ENCODE measurements around the gene DOK3. TPM values are rescaled to one million over a fixed set of nuclear protein-coding genes. Genes with fewer than 3 reads are reported as not detected.

The DOK3 gene, protein sequence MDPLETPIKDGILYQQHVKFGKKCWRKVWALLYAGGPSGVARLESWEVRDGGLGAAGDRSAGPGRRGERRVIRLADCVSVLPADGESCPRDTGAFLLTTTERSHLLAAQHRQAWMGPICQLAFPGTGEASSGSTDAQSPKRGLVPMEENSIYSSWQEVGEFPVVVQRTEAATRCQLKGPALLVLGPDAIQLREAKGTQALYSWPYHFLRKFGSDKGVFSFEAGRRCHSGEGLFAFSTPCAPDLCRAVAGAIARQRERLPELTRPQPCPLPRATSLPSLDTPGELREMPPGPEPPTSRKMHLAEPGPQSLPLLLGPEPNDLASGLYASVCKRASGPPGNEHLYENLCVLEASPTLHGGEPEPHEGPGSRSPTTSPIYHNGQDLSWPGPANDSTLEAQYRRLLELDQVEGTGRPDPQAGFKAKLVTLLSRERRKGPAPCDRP
- polyA plus RNA-seq: 1 to 10 TPM; 3.1 to 6.0 (median 4.1) TPM
- long read RNA-seq, donor 1: 0 reads
- long read RNA-seq, donor 2: 0 reads
- long read RNA-seq, donor 3, partial matches to known transcripts: 0 of 1 reads
- long read RNA-seq, donor 3, other reads (novel, unspliced or antisense): 0 of 1 reads
- long read RNA-seq, donor 4: 0 reads
- long read RNA-seq, donor 5: 0 reads
- long read RNA-seq, donor 6: 0 reads
- long read RNA-seq, donor 7: 0 reads
- long read RNA-seq, donor 8: 0 reads
- long read RNA-seq, donor 9: 0 reads
- long read RNA-seq, donor 10: 0 reads

DNA sequence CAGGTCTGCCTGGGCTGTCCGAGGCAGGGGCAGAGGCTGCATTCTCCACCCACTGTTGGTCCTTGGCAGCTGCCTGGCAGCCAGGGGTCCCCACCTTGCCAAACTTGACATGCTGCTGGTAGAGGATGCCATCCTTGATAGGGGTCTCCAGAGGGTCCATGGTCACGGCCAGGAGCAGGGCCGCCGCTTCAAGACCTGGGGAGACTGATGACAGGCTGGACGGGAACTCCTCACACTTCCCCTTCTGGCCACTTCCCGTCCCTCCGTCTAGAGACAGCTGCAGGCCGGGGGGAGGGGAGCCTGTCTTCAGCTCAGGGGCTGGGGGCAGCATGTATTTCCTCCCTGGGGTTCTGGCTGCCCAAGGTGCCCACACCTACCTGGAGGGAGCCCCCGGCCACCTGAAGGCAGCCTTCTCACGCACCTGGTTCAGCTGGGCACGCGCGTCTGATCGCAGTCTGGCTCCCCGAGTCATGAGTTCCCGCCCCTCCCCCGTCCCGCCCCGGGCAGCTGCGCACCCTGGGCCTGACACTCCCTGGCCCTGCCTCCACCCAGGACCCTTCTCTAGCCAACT, at the start of gene DOK3:
Gene DOK3 (minus strand): TSS at position 446 of the 571 bp plus-strand sequence. CDS start 286 bp downstream, at position 160.
- no peak for FAIRE-seq

DNA sequence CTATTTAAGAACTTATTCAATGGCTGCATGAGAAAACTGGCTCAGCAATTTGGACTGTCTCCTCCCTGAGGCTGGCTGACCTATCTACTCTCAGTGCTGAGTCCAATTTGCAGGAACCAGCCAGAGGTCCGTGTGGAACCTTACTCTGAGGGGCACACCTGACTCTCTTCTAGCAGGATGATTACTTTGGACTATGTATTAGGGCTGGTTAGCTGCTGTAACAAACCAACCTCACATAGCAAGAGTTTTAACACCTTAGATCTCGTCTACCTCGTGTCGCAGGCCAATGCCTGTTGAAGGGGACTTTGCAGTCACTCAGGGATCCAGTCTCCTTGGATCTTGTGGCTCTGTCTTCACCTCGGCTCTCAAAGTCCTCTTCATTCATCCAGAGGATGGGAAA, 48.2 kb upstream of the DOK3 start:
- peaks cover 0 to 11% of the 10 kb centered on the region in 2 donors for H3K9me3 ChIP-seq (ENCODE audit: control insufficient read depth in 2 of 2, insufficient read depth in 1 of 2, low read depth in 1 of 2, low read length in 1 of 2)
- WGBS, 3 donors: 80 to 88% (median 80%) methylated on average over 5 of the region's 5 CpGs
- H3K27ac ChIP-seq (ENCODE audit: low read depth in 1 of 3, low read length in 2 of 3): peak overlapping the region in 1 of 3 donors; percentile 28
- FAIRE-seq (no peak), DNase-seq (no peak)
- peaks cover 0 to 12% (median 7%) of the 10 kb centered on the region in 3 donors for H3K4me1 ChIP-seq (ENCODE audit: control insufficient read depth in 3 of 3, insufficient read depth in 2 of 3, low read depth in 1 of 3, low read length in 2 of 3)
- peaks cover 0 to 3% (median 0%) of the 10 kb centered on the region in 3 donors for H3K36me3 ChIP-seq (ENCODE audit: control insufficient read depth in 3 of 3, insufficient read depth in 2 of 3, low read depth in 1 of 3, low read length in 3 of 3)
- H3K27me3 ChIP-seq (ENCODE audit: control insufficient read depth in 3 of 3, insufficient read depth in 3 of 3, low read length in 3 of 3): no peaks in the 10 kb centered on the region
- no peak overlapping the region for H3K4me3 ChIP-seq (ENCODE audit: low read depth in 1 of 3, low read length in 3 of 3)

More for the DNA sequence above, at the start of gene DOK3:
- peak within 1 kb of the TSS in 1 of 3 donors; percentile 13 for H3K4me3 ChIP-seq (ENCODE audit: low read depth in 1 of 3, low read length in 3 of 3)
- H3K9me3 ChIP-seq (ENCODE audit: control insufficient read depth in 2 of 2, insufficient read depth in 1 of 2, low read depth in 1 of 2, low read length in 1 of 2): no peaks in the 10 kb centered on the region
- DNase-seq: peak in 1 of 2 donors; percentile 11
- H3K27me3 ChIP-seq (ENCODE audit: control insufficient read depth in 3 of 3, insufficient read depth in 3 of 3, low read length in 3 of 3): no peaks in the 10 kb centered on the region
- H3K4me1 ChIP-seq (ENCODE audit: control insufficient read depth in 3 of 3, insufficient read depth in 2 of 3, low read depth in 1 of 3, low read length in 2 of 3): no peaks in the 10 kb centered on the region
- H3K36me3 ChIP-seq (ENCODE audit: control insufficient read depth in 3 of 3, insufficient read depth in 2 of 3, low read depth in 1 of 3, low read length in 3 of 3): peaks cover 6 to 51% (median 14%) of the 10 kb centered on the region in 3 donors
- 22 to 37% (median 26%) methylated on average over 18 to 20 of the region's 20 CpGs for WGBS, 3 donors
- H3K27ac ChIP-seq (ENCODE audit: low read depth in 1 of 3, low read length in 2 of 3): peak within 1 kb of the TSS in 1 of 3 donors; percentile 74

DNA sequence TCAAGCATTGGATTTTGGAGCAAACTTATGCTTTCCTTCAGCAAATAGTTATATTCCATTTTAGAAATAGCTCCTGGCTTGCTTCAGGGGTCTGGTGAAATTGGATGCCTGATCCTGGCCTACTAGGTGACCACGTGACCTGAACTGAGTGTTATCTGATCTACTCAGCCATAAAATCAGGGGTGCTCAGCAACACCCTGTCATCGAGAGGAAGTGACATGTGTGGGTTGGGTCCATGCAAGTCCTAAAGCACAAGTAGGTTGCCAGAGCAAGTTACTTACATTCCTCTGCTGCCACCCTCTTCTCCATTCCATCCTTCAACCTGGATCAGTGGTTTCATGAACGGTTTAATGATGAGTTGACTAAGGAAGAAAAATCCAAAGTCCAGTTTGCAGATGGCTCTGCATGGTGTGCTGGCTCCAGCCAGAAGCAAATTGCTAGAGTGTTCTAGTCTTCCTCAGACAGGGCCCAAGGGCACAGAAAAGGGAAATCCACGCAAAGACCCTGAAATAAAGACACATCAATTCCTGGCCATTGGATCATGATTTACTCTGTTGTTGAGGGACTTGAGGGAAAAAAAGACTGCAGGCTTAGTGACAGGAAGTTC, 47.5 kb upstream of the DOK3 start:
- H3K36me3 ChIP-seq (ENCODE audit: control insufficient read depth in 3 of 3, insufficient read depth in 2 of 3, low read depth in 1 of 3, low read length in 3 of 3): peaks cover 0 to 6% (median 0%) of the 10 kb centered on the region in 3 donors
- H3K4me3 ChIP-seq (ENCODE audit: low read depth in 1 of 3, low read length in 3 of 3): no peak overlapping the region
- H3K27ac ChIP-seq (ENCODE audit: low read depth in 1 of 3, low read length in 2 of 3): peak overlapping the region in 1 of 3 donors; percentile 28
- no peaks in the 10 kb centered on the region for H3K27me3 ChIP-seq (ENCODE audit: control insufficient read depth in 3 of 3, insufficient read depth in 3 of 3, low read length in 3 of 3)
- no peak for FAIRE-seq
- 10 to 38% (median 35%) methylated on average over 4 of the region's 4 CpGs for WGBS, 3 donors
- peaks cover 0 to 6% of the 10 kb centered on the region in 2 donors for H3K9me3 ChIP-seq (ENCODE audit: control insufficient read depth in 2 of 2, insufficient read depth in 1 of 2, low read depth in 1 of 2, low read length in 1 of 2)
- peak; percentile 70 to 71 for DNase-seq
- H3K4me1 ChIP-seq (ENCODE audit: control insufficient read depth in 3 of 3, insufficient read depth in 2 of 3, low read depth in 1 of 3, low read length in 2 of 3): peaks cover 0 to 13% (median 11%) of the 10 kb centered on the region in 3 donors

DNA sequence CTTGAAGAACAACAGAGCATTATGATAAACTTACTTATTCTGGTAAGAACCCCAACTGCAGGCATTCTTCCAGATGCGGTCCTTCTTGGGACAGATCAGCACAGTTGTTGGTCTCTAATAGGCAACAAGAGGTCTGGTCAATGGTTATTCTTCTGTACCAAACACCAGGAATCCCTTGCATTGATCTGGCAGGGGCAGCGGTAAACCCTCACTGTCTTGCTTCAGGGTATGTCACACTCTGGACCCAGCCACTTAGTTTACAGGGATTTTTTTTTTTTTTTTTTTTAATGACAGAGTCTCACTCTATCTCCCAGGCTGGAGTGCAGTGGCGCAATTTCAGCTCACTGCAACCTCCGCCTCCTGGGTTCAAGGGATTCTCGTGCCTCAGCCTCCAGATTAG, 46.0 kb upstream of the DOK3 start:
- Histone ChIP-seq H3K36me3 (ENCODE audit: control insufficient read depth in 3 of 3, insufficient read depth in 2 of 3, low read depth in 1 of 3, low read length in 3 of 3) (peaks cover 0 to 7% (median 0%) of the 10 kb centered on the region in 3 donors), H3K27me3 (ENCODE audit: control insufficient read depth in 3 of 3, insufficient read depth in 3 of 3, low read length in 3 of 3) (no peaks in the 10 kb centered on the region), H3K9me3 (ENCODE audit: control insufficient read depth in 2 of 2, insufficient read depth in 1 of 2, low read depth in 1 of 2, low read length in 1 of 2) (no peaks in the 10 kb centered on the region), H3K4me3 (ENCODE audit: low read depth in 1 of 3, low read length in 3 of 3) (no peak overlapping the region), H3K27ac (ENCODE audit: low read depth in 1 of 3, low read length in 2 of 3) (no peak overlapping the region), H3K4me1 (ENCODE audit: control insufficient read depth in 3 of 3, insufficient read depth in 2 of 3, low read depth in 1 of 3, low read length in 2 of 3) (peaks cover 0 to 13% (median 11%) of the 10 kb centered on the region in 3 donors)
- FAIRE-seq (no peak), DNase-seq (no peak)
- 91 to 93% (median 93%) methylated on average over 5 of the region's 5 CpGs for WGBS, 3 donors

DNA sequence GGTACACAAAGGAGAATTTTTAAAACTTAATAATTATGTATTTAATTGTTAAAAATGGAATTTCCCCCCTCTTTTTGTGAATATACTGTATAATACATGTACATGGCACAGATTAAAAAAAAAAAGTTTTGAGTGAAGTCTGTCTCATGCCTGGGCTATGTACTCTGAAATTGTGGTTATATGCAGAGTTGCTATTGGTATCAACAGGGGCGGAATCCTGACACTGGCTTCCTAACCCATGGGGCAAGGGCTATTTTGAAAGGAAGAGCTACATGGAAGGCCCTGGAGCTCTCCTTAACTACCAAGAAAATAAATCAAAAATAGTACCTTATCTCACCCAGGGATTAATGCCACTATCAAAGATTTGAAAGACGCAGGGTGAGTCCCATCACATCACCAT, 45.6 kb upstream of the DOK3 start:
- H3K4me1 ChIP-seq (ENCODE audit: control insufficient read depth in 3 of 3, insufficient read depth in 2 of 3, low read depth in 1 of 3, low read length in 2 of 3): peaks cover 0 to 13% (median 11%) of the 10 kb centered on the region in 3 donors
- H3K27ac ChIP-seq (ENCODE audit: low read depth in 1 of 3, low read length in 2 of 3): no peak overlapping the region
- peak overlapping the region in 1 of 3 donors; percentile 96 for H3K4me3 ChIP-seq (ENCODE audit: low read depth in 1 of 3, low read length in 3 of 3)
- H3K36me3 ChIP-seq (ENCODE audit: control insufficient read depth in 3 of 3, insufficient read depth in 2 of 3, low read depth in 1 of 3, low read length in 3 of 3): peaks cover 0 to 9% (median 0%) of the 10 kb centered on the region in 3 donors
- no peaks in the 10 kb centered on the region for H3K27me3 ChIP-seq (ENCODE audit: control insufficient read depth in 3 of 3, insufficient read depth in 3 of 3, low read length in 3 of 3)
- WGBS, 3 donors: 80 to 89% (median 83%) methylated on average over 2 of the region's 2 CpGs
- DNase-seq (no peak), FAIRE-seq (no peak)
- H3K9me3 ChIP-seq (ENCODE audit: control insufficient read depth in 2 of 2, insufficient read depth in 1 of 2, low read depth in 1 of 2, low read length in 1 of 2): no peaks in the 10 kb centered on the region

DNA sequence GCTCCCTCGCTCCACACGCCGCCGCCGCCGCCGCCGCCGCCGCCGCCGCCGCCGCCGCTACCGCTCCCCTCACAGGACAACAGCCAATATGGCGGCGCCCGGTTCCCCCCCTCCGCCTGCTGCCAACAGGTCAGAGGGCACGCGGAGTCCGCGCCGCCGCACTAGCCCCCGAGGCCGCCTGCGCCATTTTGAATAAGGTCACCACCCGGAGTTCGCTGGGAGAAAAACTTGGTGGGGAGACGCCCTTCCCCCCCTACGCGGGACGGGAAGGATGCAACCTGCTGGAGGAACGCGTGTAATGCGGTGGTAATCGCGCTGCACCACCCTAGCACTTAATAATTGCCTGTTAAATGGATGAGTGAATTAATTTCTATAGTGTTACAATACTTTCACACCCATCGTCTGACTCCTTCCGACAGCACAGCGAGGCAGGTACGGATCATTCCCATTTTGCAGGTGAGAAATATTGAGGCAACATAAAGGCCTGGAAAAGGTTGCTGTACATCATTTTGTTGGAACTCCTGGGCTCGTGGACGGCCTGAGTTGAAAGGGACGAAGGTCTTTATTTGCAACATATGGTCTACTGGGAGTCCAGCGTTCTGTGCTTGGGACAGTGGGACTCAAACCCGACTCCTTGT, 45.0 kb upstream of the DOK3 start, which contains the start of gene FAM193B:
Gene FAM193B (minus strand): TSS at position 90 of the 638 bp plus-strand sequence. CDS start 105 bp downstream, outside the sequence.
- no peaks in the 10 kb centered on the region for H3K9me3 ChIP-seq (ENCODE audit: control insufficient read depth in 2 of 2, insufficient read depth in 1 of 2, low read depth in 1 of 2, low read length in 1 of 2)
- H3K4me1 ChIP-seq (ENCODE audit: control insufficient read depth in 3 of 3, insufficient read depth in 2 of 3, low read depth in 1 of 3, low read length in 2 of 3): peaks cover 0 to 13% (median 11%) of the 10 kb centered on the region in 3 donors
- no peak for FAIRE-seq
- H3K36me3 ChIP-seq (ENCODE audit: control insufficient read depth in 3 of 3, insufficient read depth in 2 of 3, low read depth in 1 of 3, low read length in 3 of 3): peaks cover 0 to 10% (median 0%) of the 10 kb centered on the region in 3 donors
- peak; percentile 93 to 96 for DNase-seq
- H3K4me3 ChIP-seq (ENCODE audit: low read depth in 1 of 3, low read length in 3 of 3): peak within 1 kb of the TSS; percentile 78 to 96 (median 84)
- WGBS, 3 donors: 4 to 7% (median 6%) methylated on average over 33 to 49 of the region's 49 CpGs
- no peaks in the 10 kb centered on the region for H3K27me3 ChIP-seq (ENCODE audit: control insufficient read depth in 3 of 3, insufficient read depth in 3 of 3, low read length in 3 of 3)
- H3K27ac ChIP-seq (ENCODE audit: low read depth in 1 of 3, low read length in 2 of 3): peak within 1 kb of the TSS; percentile 65 to 77 (median 70)

DNA sequence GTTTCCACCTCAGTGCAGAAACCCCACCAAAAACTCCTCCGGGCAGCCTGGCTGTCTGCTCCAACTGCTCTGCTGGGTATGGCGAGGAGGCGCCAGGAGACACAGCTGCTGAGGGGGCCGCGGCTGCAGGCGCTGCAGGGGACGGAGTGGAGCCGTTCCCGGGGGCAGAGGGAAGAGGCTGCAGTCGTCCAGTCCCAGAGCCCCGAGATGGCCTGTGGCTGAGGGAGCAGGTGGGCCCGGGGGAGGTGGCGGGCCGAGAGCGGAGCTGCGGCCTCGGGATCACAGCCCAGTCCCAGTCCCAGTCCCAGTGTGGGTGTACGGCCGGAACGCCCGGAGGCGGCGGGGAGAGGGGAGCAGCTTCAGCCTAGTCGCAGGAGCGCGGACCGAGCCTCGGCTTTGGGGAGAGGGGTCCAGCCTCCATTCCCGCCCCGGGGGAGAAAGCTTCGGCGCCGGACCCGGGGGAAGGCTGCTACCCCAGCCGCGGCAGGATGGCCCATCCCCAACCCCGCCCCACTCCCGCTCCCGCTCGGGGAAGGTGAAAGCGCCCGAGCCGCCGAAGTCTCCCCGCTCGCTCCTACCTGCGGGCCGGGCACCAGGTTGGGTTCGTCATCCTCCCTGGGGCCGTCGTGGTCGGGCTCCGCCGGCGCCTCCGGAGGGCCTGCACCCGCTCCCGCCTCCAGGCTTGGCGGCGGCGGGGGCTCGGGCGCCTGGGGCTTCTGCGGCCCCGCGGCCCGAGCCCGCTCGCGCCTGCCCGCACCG, 44.2 kb upstream of the DOK3 start:
- Histone ChIP-seq H3K4me3 (ENCODE audit: low read depth in 1 of 3, low read length in 3 of 3) (peak overlapping the region; percentile 78 to 96 (median 84)), H3K27ac (ENCODE audit: low read depth in 1 of 3, low read length in 2 of 3) (peak overlapping the region; percentile 65 to 77 (median 70)), H3K36me3 (ENCODE audit: control insufficient read depth in 3 of 3, insufficient read depth in 2 of 3, low read depth in 1 of 3, low read length in 3 of 3) (peaks cover 0 to 12% (median 0%) of the 10 kb centered on the region in 3 donors), H3K4me1 (ENCODE audit: control insufficient read depth in 3 of 3, insufficient read depth in 2 of 3, low read depth in 1 of 3, low read length in 2 of 3) (peaks cover 0 to 13% (median 11%) of the 10 kb centered on the region in 3 donors), H3K9me3 (ENCODE audit: control insufficient read depth in 2 of 2, insufficient read depth in 1 of 2, low read depth in 1 of 2, low read length in 1 of 2) (no peaks in the 10 kb centered on the region), H3K27me3 (ENCODE audit: control insufficient read depth in 3 of 3, insufficient read depth in 3 of 3, low read length in 3 of 3) (no peaks in the 10 kb centered on the region)
- DNase-seq (peak; percentile 46 to 70), FAIRE-seq (no peak)
- WGBS, 3 donors: 0 to 1% (median 1%) methylated on average over 31 to 72 of the region's 72 CpGs
